GM12801 (cell line): ENCODE data around the gene LRCH1.

Source experiments
- CTCF ChIP-seq: IDR thresholded peaks from one replicate; pipeline ENCODE4 v1.5.1; 2011; ENCODE audit warnings: control low read depth; ENCODE audit not compliant: insufficient read length; ENCODE audit errors: extremely low read depth

Gene LRCH1

GRCh38 chr13:46753137-46753536 is 200.2 kb downstream of the LRCH1 start:
- TF ChIP-seq CTCF, result no peak

GRCh38 chr13:46753917-46754316 is 200.9 kb downstream of the LRCH1 start:
- TF ChIP-seq CTCF, result no peak

GRCh38 chr13:46754812-46755211 is 201.8 kb downstream of the LRCH1 start:
- no peak for TF ChIP-seq CTCF

- TF ChIP-seq CTCF, result no peak
These were observed 204.0 kb downstream of the LRCH1 start for GRCh38 chr13:46756977-46757376.

- no peak for TF ChIP-seq CTCF
These were observed 204.7 kb downstream of the LRCH1 start for GRCh38 chr13:46757640-46758039.

- no peak for TF ChIP-seq CTCF
These were observed 206.9 kb downstream of the LRCH1 start for GRCh38 chr13:46759846-46760245.

- TF ChIP-seq CTCF, result no peak
These were observed 208.2 kb downstream of the LRCH1 start for GRCh38 chr13:46761174-46761573.

- no peak for TF ChIP-seq CTCF
These were observed 208.9 kb downstream of the LRCH1 start for GRCh38 chr13:46761866-46762265.
